SIG-M5 (cell line): ENCODE data around the gene OR5C1.
"Not testable (repeated sequence)": the region's sequence is repeated elsewhere in the genome, so short reads cannot be mapped to it uniquely, and the experiment has no call there.

Experiments used
- DNase-seq: peaks from one replicate; lab custom pipeline; 2025; lab: John Stamatoyannopoulos, UW

The OR5C1 gene

GRCh38 chr9:122788831-122789230 is at the start of gene OR5C1:
Gene OR5C1 (plus strand): TSS chr9:122788933. CDS start chr9:122788933, 0 bp downstream.
- DNase-seq: no peak

- no peak for DNase-seq
These were observed 46.7 kb upstream of the OR5C1 start, which contains the start of gene OR1L6 for GRCh38 chr9:122742003-122742402. Gene OR1L6 (plus strand): TSS chr9:122742303. CDS start chr9:122749848, 7,545 bp downstream.

- no peak for DNase-seq
These were observed 33.9 kb upstream of the OR5C1 start for GRCh38 chr9:122754825-122755224.

GRCh38 chr9:122767817-122768216 is 20.9 kb upstream of the OR5C1 start:
- DNase-seq: no peak

GRCh38 chr9:122777052-122777451 is 11.7 kb upstream of the OR5C1 start:
- no peak for DNase-seq

- no peak for DNase-seq
These were observed 10.7 kb upstream of the OR5C1 start for GRCh38 chr9:122777935-122778627.

- no peak for DNase-seq
These were observed 9.6 kb upstream of the OR5C1 start for GRCh38 chr9:122779181-122779580.

GRCh38 chr9:122780026-122780425 is 8.7 kb upstream of the OR5C1 start:
- no peak for DNase-seq

- DNase-seq: no peak
These were observed 7.1 kb upstream of the OR5C1 start for GRCh38 chr9:122781671-122782070.

- DNase-seq: no peak
These were observed 3.5 kb upstream of the OR5C1 start for GRCh38 chr9:122785269-122785668.

- DNase-seq: no peak
These were observed 2.4 kb upstream of the OR5C1 start for GRCh38 chr9:122786338-122786737.

GRCh38 chr9:122789256-122790046 is 718 bp downstream of the OR5C1 start:
- DNase-seq: no peak

- no peak for DNase-seq
These were observed 3.3 kb downstream of the OR5C1 start for GRCh38 chr9:122791872-122792669.

GRCh38 chr9:122797316-122798063 is 8.8 kb downstream of the OR5C1 start:
- DNase-seq: no peak

- no peak for DNase-seq
These were observed 11.6 kb downstream of the OR5C1 start, which contains the start of gene OR1K1 for GRCh38 chr9:122800066-122801060. Gene OR1K1 (plus strand): TSS chr9:122800123. CDS start chr9:122800123, 0 bp downstream.

GRCh38 chr9:122806661-122807060 is 17.9 kb downstream of the OR5C1 start:
- no peak for DNase-seq

- DNase-seq: no peak
These were observed 18.7 kb downstream of the OR5C1 start for GRCh38 chr9:122807271-122807900.

- no peak for DNase-seq
These were observed 19.4 kb downstream of the OR5C1 start for GRCh38 chr9:122808141-122808540.

- DNase-seq: not testable (repeated sequence)
These were observed 20.5 kb downstream of the OR5C1 start for GRCh38 chr9:122809261-122809660.
